LNCAP (cell line): ENCODE measurements around the gene ZC3H7B.

Source experiments
- CTCF ChIP-seq: fragments of 450-650 bp; IDR thresholded peaks from 2 replicates; pipeline ENCODE4 v1.5.1; 2017; ENCODE audit warnings: mild to moderate bottlenecking

ZC3H7B gene

GRCh38 chr22:41301085-41302020 is at the start of gene ZC3H7B:
Gene ZC3H7B, plus strand, starts transcription at chr22:41301525. Its CDS starts 19,136 bp downstream, at chr22:41320661.
- peak; percentile 47; the same call in 1 of the 2 replicates for TF ChIP-seq CTCF

GRCh38 chr22:41252365-41252764 is 49.0 kb upstream of the ZC3H7B start:
- TF ChIP-seq CTCF, result no peak

- no peak for TF ChIP-seq CTCF
Measured at GRCh38 chr22:41254230-41254629, 47.1 kb upstream of the ZC3H7B start.

- TF ChIP-seq CTCF, result no peak
Measured at GRCh38 chr22:41256254-41257253, 44.8 kb upstream of the ZC3H7B start.

GRCh38 chr22:41257696-41258095 is 43.6 kb upstream of the ZC3H7B start:
- TF ChIP-seq CTCF, result no peak

GRCh38 chr22:41260871-41261270 is 40.5 kb upstream of the ZC3H7B start:
- TF ChIP-seq CTCF, result no peak

- TF ChIP-seq CTCF, result no peak
Measured at GRCh38 chr22:41261541-41262249, 39.6 kb upstream of the ZC3H7B start.
